Omental fat pad (tissue), 4 donors: Measurements from ENCODE around the gene NFAT5. TPM values are rescaled to one million over a fixed set of nuclear protein-coding genes. Genes with fewer than 3 reads are reported as not detected.
"Not testable (repeated sequence)": the region's sequence is repeated elsewhere in the genome, so short reads cannot be mapped to it uniquely, and the experiment has no call there.

ENCODE experiments used
- ATAC-seq: fragments of 150-250 bp; one replicate; pipeline ENCODE4 v1.9.1; 2016; ENCODE audit warnings: mild to moderate bottlenecking, moderate library complexity; ENCODE audit not compliant: low FRiP score
- DNase-seq: peaks from one replicate; pipeline ENCODE4 v3.0.0-alpha.2; 2019; ENCODE audit warnings: low spot score
- CTCF ChIP-seq, 3 donors: fragments of 450-650 bp; IDR thresholded peaks; one replicate each; pipeline ENCODE4 v1.5.1; 2016 to 2017; ENCODE audit warnings: antibody characterized with exemption in 3 of 3, mild to moderate bottlenecking in 3 of 3, moderate library complexity in 2 of 3
- total RNA-seq, 4 donors: library from RNA; depleted of rRNA; stranded (reverse); fragments of >200 nt; gene quantifications; one replicate each; pipeline ENCODE4 v1.1.0, GENCODE V29; 2016

NFAT5 gene
- total RNA-seq, 4 donors from 2014 or later, result 43.5 to 59.3 (median 50.8) TPM

DNA sequence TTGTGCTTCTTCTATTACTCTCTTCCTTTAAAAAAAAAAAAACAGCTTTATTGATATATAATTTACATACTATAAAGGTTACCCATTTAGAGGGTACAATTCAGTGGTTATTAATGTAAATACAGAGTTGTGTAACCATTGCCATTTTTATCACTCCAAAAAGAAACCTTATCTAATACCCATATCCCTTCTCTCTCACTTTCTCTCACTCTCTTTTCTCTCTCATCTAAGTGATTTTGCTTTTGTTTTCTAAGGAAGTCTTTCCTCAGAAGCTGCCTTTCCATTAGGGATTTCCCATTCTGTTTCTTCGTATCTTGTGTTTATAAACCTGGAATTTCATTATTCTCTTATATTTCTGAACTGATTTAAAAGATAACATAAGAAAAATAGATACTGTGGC, 55.5 kb downstream of the NFAT5 start:
- ATAC-seq (no peak), DNase-seq (no peak)
- TF ChIP-seq CTCF (IDR thresholded peaks at IDR 0.05), result no peak

DNA sequence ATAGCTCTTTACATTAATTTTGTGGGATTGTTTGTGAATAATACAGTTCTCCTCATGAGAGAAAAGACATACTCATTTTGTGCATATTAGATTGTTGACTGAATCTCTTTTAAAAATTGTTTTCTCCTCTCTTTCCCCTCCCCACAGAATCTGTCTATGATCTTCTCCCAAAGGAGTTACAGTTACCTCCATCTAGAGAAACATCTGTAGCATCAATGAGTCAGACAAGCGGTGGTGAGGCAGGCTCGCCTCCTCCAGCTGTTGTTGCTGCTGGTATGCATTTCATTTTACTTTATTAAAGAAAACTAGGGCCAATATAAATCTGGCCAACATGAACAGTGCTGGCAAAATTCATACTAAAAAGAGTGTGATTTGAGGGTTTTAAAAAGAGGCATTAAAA, 60.5 kb downstream of the NFAT5 start:
- no peak for TF ChIP-seq CTCF (IDR thresholded peaks at IDR 0.05)
- ATAC-seq, result no peak
- no peak for DNase-seq

DNA sequence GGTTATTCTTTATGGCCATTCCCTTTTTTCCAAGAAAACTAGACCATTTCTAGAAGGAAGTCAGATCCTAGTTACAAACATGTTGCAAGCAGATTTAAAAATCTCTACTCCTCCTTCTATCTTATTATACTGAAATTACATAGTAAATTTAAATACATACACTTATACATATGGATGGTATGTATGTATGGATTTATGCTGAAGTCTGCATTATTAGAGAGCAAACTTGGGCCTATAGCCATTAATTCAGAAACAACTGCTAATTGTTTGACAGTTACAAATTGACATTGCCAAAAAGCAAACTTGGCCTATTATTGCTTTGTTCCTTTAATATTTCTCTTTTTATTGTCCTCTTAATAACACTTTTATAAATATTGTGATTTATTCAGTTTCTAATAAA, 67.1 kb downstream of the NFAT5 start:
- ATAC-seq (no peak), DNase-seq (no peak)
- TF ChIP-seq CTCF (IDR thresholded peaks at IDR 0.05), result no peak

GRCh38 chr16:69633375-69633774, 67.6 kb downstream of the NFAT5 start:
- DNase-seq (no peak), ATAC-seq (no peak)
- no peak for TF ChIP-seq CTCF (IDR thresholded peaks at IDR 0.05)

GRCh38 chr16:69636563-69637146, 70.9 kb downstream of the NFAT5 start:
- not testable (repeated sequence) for ATAC-seq, DNase-seq

GRCh38 chr16:69637206-69637865, 71.6 kb downstream of the NFAT5 start:
- DNase-seq, ATAC-seq: not testable (repeated sequence)

- ATAC-seq, DNase-seq: not testable (repeated sequence)
Observed at GRCh38 chr16:69643997-69644396, 78.2 kb downstream of the NFAT5 start.

DNA sequence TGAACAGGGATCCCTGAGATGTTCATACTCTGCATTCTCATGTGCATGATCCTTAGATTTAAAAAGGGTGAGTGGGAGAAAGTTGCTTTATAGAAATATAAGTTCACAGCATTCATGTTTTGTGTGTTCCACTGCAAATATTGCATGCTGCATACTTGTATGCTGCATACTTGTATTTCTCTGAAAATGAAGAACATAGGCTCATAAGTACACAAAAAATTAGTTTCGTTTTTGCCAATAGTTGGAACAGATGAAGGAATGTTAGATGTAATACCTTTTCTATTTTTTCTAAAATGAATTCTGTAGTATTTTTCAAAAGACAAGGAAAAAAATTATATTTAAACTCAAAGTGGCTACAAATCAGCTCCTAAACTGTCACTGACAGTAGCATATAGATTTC, 79.0 kb downstream of the NFAT5 start:
- no peak for TF ChIP-seq CTCF (IDR thresholded peaks at IDR 0.05)
- ATAC-seq (no peak), DNase-seq (no peak)
